Measurements from ENCODE around the gene C14orf93. TPM values are rescaled to one million over a fixed set of nuclear protein-coding genes. Genes with fewer than 3 reads are reported as not detected.

Gene C14orf93
- total and polyA plus RNA-seq, 9 of the 15 experiments (the other 6 are each of a cell fraction or from before 2014, with no cell fraction given): 2.2 to 22.4 (median 16.1) TPM

- DNase-seq (ENCODE audit: extremely low read depth in 1 of 4, low spot score in 3 of 4): peak; percentile 48 to 66 (median 61)
- H4K20me1 ChIP-seq (replicated peaks; ENCODE audit: control insufficient read depth, insufficient read depth, low read length): 0 out of 2 replicates have a peak, but pooled peaks cover 2% of the 10 kb centered on the region
- CTCF ChIA-PET (ENCODE audit: low intra/inter-chr PET ratio): interaction anchor here (0.9 to 9.2 kb wide), 4 partner anchors 59 to 81 kb away, joined by 3 to 141 read pairs (median 26); no protein-coding TSS in a partner anchor
- H2AFZ ChIP-seq (ENCODE audit: low read depth, low read length): no peak overlapping the region
- intact Hi-C loops (cut with micrococcal nuclease): no loop called here
- peaks cover 11 to 50% of the 10 kb centered on the region in 2 experiments for H3K4me1 ChIP-seq (replicated peaks in 1 of 2; ENCODE audit: control insufficient read depth in 2 of 2, insufficient read depth in 2 of 2, low read length in 2 of 2)
- 0 out of 3 replicates have a peak, but pooled peaks have one; percentile 14 for ATAC-seq
- peak; percentile 88 for FAIRE-seq
- POLR2A ChIA-PET: interaction anchor here (0.6 to 1.7 kb wide), 2 partner anchors 47 to 67 kb away, joined by 3 to 9 read pairs; no protein-coding TSS in a partner anchor
- peaks cover 12% of the 10 kb centered on the region; the same call in 2 of the 3 replicates for H3K36me3 ChIP-seq (ENCODE audit: control insufficient read depth, insufficient read depth, low read length)
- H3K4me2 ChIP-seq (ENCODE audit: insufficient read depth, low read length): no peak overlapping the region
- no peaks in the 10 kb centered on the region; the same call in 2 of the 3 replicates for H3K79me2 ChIP-seq (ENCODE audit: control insufficient read depth, insufficient read depth, low read length)
- H3K9me3 ChIP-seq (replicated peaks; ENCODE audit: control insufficient read depth, insufficient read depth, low read depth, low read length): no peaks in the 10 kb centered on the region
- no peaks in the 10 kb centered on the region for H3K9me1 ChIP-seq (ENCODE audit: control insufficient read depth, insufficient read depth, low read length)
- H3K27ac ChIP-seq (ENCODE audit: extremely low read depth, low read depth, low read length): no peak overlapping the region
- H3K27me3 ChIP-seq (ENCODE audit: control insufficient read depth in 2 of 2, insufficient read depth in 2 of 2, low read length in 2 of 2): no peaks in the 10 kb centered on the region
- peak overlapping the region in 1 of 2 experiments; percentile 10; a peak in 1 of 4 replicates for H3K9ac ChIP-seq (ENCODE audit: insufficient read depth in 1 of 2, low read depth in 2 of 2, low read length in 2 of 2)
- WGBS (ENCODE audit: insufficient coverage, low coverage, missing lambda C conversion rate): 49% methylated on average over 14 of the region's 17 CpGs
- BruUV-seq (replicated peaks): no TSS peak
- H3K4me3 ChIP-seq: no peak overlapping the region
- in situ Hi-C loops (cut with MboI): loop anchor here (5.0 kb wide), 1 partner anchor 77 kb away; no protein-coding TSS in a partner anchor
- TF ChIP-seq SAFB (IDR thresholded peaks at IDR 0.05; ENCODE audit: borderline replicate concordance, low read depth, low read length): no peak
- no peak for TF ChIP-seq NFYB (IDR thresholded peaks at IDR 0.05; ENCODE audit: extremely low read depth, insufficient read length)
- no peak for TF ChIP-seq TEAD1 (CRISPR knock-in tag; IDR thresholded peaks at IDR 0.05)
- TF ChIP-seq CTCF (IDR thresholded peaks at IDR 0.05 in 2 of 3, conservative IDR thresholded peaks at IDR 0.05 in 1 of 3; ENCODE audit: insufficient read depth in 2 of 3, low read depth in 1 of 3, low read length in 3 of 3): peak; percentile 77 to 80 (median 79)
- no peak for TF ChIP-seq ZBTB17 (CRISPR knock-in tag; IDR thresholded peaks at IDR 0.05)
- no peak for TF ChIP-seq XRCC5 (IDR thresholded peaks at IDR 0.05; ENCODE audit: low read depth, low read length)
- TF ChIP-seq, protein P1, sequence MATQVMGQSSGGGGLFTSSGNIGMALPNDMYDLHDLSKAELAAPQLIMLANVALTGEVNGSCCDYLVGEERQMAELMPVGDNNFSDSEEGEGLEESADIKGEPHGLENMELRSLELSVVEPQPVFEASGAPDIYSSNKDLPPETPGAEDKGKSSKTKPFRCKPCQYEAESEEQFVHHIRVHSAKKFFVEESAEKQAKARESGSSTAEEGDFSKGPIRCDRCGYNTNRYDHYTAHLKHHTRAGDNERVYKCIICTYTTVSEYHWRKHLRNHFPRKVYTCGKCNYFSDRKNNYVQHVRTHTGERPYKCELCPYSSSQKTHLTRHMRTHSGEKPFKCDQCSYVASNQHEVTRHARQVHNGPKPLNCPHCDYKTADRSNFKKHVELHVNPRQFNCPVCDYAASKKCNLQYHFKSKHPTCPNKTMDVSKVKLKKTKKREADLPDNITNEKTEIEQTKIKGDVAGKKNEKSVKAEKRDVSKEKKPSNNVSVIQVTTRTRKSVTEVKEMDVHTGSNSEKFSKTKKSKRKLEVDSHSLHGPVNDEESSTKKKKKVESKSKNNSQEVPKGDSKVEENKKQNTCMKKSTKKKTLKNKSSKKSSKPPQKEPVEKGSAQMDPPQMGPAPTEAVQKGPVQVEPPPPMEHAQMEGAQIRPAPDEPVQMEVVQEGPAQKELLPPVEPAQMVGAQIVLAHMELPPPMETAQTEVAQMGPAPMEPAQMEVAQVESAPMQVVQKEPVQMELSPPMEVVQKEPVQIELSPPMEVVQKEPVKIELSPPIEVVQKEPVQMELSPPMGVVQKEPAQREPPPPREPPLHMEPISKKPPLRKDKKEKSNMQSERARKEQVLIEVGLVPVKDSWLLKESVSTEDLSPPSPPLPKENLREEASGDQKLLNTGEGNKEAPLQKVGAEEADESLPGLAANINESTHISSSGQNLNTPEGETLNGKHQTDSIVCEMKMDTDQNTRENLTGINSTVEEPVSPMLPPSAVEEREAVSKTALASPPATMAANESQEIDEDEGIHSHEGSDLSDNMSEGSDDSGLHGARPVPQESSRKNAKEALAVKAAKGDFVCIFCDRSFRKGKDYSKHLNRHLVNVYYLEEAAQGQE (IDR thresholded peaks at IDR 0.05; ENCODE audit: borderline replicate concordance): peak; percentile 83
- TF ChIP-seq, protein P1 (CRISPR knock-in tag; IDR thresholded peaks at IDR 0.05; ENCODE audit: low read depth): no peak
- no peak for TF ChIP-seq TGIF2 (CRISPR knock-in tag; IDR thresholded peaks at IDR 0.05)
- TF ChIP-seq KDM5B (IDR thresholded peaks at IDR 0.05; ENCODE audit: insufficient replicate concordance, low read depth, low read length): no peak
Observed at GRCh38 chr14:23054000-23054811, 44.3 kb upstream of the C14orf93 start.
